C4-2B (cell line): ENCODE measurements around the gene SEC14L6.

Experiments used
- ZFX ChIP-seq: fragments of 450-650 bp; IDR thresholded peaks from 2 replicates; pipeline ENCODE4 v1.6.1; 2017
- TF ChIP-seq, protein P1 (sequence below): fragments of 450-650 bp; conservative IDR thresholded peaks from 2 replicates; pipeline ENCODE4 v1.5.1; 2017; ENCODE audit warnings: mild to moderate bottlenecking

DNA sequence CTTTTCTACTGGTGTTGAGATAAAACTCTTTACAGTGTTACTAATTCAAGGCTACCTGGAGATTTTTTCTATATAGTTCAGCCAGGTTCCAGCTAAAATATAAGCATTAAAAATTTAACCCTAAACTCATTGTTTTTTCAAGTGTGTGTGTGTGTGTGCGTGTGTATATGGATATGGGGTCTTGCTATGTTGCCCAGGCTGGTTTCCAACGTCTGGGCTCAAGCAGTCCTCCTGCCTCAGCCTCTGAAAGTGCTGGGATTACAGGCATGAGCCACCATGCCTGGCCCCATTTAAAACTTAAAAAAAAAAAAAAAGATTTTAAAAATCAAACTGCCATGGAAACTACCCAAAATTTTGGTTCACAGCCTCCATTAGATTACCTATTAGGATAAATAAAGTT lies 49.7 kb upstream of the SEC14L6 start:
- TF ChIP-seq, protein P1, sequence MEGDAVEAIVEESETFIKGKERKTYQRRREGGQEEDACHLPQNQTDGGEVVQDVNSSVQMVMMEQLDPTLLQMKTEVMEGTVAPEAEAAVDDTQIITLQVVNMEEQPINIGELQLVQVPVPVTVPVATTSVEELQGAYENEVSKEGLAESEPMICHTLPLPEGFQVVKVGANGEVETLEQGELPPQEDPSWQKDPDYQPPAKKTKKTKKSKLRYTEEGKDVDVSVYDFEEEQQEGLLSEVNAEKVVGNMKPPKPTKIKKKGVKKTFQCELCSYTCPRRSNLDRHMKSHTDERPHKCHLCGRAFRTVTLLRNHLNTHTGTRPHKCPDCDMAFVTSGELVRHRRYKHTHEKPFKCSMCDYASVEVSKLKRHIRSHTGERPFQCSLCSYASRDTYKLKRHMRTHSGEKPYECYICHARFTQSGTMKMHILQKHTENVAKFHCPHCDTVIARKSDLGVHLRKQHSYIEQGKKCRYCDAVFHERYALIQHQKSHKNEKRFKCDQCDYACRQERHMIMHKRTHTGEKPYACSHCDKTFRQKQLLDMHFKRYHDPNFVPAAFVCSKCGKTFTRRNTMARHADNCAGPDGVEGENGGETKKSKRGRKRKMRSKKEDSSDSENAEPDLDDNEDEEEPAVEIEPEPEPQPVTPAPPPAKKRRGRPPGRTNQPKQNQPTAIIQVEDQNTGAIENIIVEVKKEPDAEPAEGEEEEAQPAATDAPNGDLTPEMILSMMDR = no peak
- TF ChIP-seq ZFX = no peak
